ENCODE results near the gene C1orf159.

- TF ChIP-seq CTCF (IDR thresholded peaks at IDR 0.05) (no peak), EP300 (IDR thresholded peaks at IDR 0.05) (no peak), POLR2AphosphoS5 (IDR thresholded peaks at IDR 0.05) (no peak), POLR2A (IDR thresholded peaks at IDR 0.05) (no peak)
These were observed 77.2 kb downstream of the C1orf159 start for GRCh38 chr1:1038694-1039093.
